ENCODE data around the gene PHACTR1. TPM values are rescaled to one million over a fixed set of nuclear protein-coding genes. Genes with fewer than 3 reads are reported as not detected.

PHACTR1 gene
- total RNA-seq, 1 experiment from 2014 or later: 2.9 TPM

Small RNAs within 50 kb of the gene (small RNA-seq; reads per million reads assigned to genes)
- 0.29 to 0.81 reads per million in 2 experiments for gene RNU1-11P

All from SK-MEL-5 (cell line).